HG03521 (cell line): ENCODE results near the gene BBS10.
"Not testable (repeated sequence)": the region's sequence is repeated elsewhere in the genome, so short reads cannot be mapped to it uniquely, and the experiment has no call there.

ENCODE experiments used
- ATAC-seq: cut with Tn5 transposase; IDR thresholded peaks from one replicate; pipeline ENCODE4 v1.9.1; 2021; ENCODE audit warnings: mild to moderate bottlenecking, moderate library complexity; ENCODE audit not compliant: unreplicated experiment

The BBS10 gene

DNA sequence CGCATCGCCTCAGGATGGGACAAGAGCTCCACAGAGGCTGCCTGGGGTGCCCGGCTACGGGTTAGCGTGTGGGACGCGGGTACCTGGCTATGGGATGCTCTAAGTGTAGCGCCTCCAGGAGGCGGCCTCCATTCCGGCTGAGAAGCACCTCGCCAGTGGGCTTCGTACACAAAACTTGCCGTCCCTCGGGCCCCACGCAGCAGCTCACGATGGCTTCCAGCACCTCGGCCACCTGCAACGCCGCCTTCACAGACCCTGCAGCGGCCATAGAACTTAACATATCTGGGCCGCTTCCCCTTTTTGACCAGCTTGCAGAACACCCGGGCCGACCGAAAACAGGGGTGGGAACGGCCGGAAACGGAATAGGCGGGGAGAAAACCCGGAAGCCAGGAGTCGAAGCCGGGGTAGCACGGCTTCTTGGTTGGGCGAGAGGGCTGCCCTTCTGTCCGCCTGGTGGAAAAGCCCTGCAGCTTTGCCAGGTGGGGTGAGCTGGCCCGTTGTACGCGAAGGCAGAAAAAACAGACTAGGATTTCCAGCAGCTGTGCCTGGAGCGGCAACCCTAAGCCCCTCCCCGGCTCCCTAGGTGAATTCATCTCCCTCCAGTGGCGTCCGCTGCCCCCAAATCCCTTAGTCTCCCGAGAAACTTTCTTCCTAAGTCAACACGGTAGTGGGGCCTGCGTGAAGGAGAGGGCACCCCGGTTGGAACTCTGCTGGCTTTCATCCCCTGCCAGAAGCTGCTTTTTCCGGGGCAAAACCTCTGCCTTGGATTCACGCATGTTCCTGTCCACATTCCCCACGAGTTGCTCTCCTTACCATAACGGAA lies at the start of gene BBS10:
Gene BBS10 (minus strand): TSS at position 337 of the 823 bp plus-strand sequence. CDS start 57 bp downstream, at position 280.
- peak; percentile 96 for ATAC-seq

GRCh38 chr12:76391461-76391860 lies 43.2 kb upstream of the BBS10 start:
- ATAC-seq, result no peak

DNA sequence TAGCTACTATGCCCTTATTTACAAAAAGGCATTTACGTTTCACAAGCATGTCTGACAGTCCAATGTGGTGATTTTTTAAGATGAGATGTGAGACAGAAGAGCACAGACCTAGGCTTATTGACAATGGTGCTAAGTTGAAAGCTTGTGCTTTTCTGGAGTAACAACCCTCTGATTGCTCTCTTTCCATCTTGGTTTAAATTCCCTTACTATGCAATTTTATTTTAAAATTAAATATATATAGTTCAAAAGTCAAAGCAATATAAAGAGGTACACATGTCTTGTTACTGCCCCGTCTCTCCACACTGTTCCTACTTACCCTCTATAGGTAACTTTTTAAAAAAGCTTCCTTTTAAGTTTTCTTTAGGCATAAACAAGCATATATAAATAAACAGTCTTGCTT lies 39.4 kb upstream of the BBS10 start:
- no peak for ATAC-seq

DNA sequence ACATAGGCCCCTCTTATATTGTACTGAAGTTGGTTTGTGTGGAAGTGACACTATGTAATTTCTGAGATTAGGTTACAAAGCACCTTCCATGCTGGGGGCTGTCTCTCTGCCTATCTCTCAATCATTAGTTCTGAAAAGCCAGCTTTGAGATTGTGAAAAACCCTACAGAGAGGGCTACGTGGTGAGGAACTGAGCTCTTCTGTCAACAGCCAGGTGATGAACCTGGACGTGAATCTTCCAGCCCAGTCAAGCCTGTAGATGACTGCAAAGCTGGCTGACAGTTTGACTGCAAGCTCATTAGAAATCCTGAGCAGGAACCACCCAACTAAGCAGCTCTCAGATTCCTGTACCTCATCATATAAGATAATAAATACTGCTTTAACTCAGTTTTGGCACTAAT lies 36.3 kb upstream of the BBS10 start:
- no peak for ATAC-seq

GRCh38 chr12:76383988-76384387 lies 35.8 kb upstream of the BBS10 start:
- ATAC-seq, result no peak

- ATAC-seq, result no peak
Measured at GRCh38 chr12:76379261-76379660, 31.0 kb upstream of the BBS10 start.

GRCh38 chr12:76376876-76377275 lies 28.7 kb upstream of the BBS10 start:
- not testable (repeated sequence) for ATAC-seq

DNA sequence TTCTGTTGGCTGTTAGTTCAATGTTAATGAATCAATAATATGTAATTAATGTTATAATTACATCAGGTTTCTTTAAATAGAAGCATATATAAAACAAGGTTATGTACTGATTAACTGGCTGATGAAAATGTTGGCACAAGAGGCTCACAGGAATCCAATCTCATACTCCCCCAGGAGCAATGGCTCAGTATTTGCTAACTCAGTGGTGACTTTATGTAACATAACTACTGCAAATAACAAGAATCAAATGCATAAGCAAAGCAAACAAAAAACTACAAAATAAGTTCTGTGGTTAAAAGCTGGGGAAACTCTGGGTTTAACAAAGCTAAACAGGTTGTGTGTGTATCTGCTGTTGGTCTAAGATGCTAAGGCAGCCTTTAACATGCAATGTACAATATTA lies 27.7 kb upstream of the BBS10 start:
- ATAC-seq, result no peak

- ATAC-seq, result no peak
Measured at GRCh38 chr12:76375470-76375869, 27.3 kb upstream of the BBS10 start.

DNA sequence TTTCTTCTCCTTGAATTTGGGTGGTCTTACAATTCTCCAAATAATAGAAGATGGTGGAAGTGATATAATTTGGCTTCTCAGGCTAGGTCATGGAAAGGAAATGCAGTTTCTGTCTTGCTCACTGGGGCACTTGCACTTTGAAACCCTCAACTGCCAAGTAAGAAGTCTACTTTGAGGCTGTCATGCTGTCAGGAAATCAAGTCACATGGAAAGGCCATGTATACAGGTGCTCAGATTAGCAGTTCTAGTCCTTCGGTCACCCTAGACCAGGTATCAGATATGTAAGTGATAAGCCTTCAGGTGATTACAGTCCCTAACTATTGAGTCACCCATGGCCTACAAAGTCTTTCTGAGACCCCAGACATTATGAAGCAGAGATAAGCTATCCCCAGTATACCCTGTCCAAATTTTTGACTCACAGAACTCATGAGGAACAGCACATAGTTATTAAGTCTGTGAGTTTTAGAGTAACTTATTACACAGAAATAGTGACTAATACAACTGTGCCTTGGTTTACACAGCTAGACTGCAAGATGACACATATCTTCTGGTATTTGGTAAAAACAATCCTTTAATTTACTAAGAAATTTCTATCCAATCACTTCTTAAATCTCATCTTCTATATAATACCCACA lies 26.3 kb upstream of the BBS10 start:
- no peak for ATAC-seq

DNA sequence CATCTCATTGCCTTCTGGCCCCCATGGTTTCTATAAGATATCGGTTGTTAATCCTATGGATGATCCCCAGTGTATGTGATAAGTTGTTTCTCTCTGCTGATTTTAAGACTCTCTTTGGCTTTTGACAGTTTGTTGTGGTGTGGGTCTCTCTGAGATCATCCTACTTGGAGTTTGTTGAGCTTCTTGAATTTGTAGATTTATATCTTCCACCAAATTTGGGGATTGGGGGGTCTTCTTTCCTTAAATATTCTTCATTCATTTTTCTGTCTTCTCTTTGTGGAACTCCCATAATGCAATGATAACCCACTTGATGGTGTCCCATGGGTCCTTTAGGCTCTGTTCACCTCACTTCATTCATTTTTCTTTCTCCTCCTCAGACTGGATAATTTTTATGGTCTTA lies 20.0 kb upstream of the BBS10 start:
- ATAC-seq, result no peak

DNA sequence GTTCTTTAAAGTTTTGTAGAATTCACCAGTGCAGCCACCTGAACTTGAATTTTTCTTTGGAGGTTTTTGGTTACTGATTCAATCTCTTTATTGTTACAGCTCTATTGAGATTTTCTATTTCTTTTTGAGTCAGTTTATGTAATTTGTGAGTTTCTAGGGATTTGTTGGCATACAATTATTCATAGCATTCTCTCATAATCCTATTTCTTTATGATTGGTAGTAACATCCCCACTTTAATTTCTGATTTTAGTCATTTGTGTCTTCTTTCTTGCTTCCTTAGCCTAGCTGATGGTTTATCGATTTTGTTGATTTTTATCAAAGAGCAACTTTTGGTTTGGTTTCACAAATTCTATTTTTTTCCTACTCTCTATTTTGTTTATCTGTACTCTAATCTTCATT lies 17.9 kb upstream of the BBS10 start:
- no peak for ATAC-seq

- not testable (repeated sequence) for ATAC-seq
Measured at GRCh38 chr12:76364131-76364530, 15.9 kb upstream of the BBS10 start.

DNA sequence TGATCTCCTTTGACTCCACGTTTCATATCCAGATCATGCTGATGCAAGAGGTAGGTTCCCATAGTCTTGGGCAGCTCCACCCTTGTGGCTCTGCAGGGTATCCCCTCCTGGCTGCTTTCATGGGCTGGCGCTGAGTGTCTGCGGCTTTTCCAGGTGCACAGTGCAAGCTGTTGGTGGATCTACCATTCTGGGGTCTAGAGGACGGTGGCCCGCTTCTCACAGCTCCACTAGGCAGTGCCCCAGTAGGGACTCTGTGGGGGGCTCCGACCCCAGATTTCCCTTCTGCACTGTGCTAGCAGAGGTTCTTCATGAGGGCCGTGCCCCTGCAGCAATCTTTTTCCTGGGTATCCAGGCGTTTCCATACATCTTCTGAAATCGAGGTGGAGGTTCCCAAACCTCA lies 12.1 kb upstream of the BBS10 start:
- ATAC-seq, result no peak

GRCh38 chr12:76356071-76356470 lies 7.9 kb upstream of the BBS10 start:
- no peak for ATAC-seq

DNA sequence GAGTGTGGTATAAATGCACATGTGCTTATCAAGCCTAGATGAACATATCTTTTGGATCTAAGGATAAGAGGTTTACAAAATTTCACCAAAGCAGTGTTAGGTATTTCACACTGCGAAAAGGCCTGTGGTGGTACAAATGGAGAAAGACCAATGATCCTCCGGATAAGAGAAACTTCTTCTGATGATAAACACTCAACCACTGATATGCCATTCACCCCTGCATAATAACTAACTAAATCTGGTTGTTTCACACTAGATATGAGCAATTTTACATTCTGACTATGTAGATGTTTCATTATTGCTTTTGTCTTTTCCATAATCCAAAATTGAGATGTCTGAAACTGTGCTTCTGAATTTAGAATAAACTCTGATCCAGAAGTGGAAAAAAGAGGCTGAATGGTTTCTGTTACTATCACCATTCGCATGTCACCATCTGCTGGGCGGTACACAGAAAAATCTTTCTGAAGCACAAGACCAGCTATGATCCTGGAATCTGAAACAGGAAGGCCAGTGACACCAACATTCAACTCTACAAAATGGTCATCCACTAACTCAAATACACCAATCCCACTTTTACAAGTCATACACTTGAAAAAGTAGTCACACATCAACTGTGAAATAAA lies 1.3 kb downstream of the BBS10 start:
- no peak for ATAC-seq

GRCh38 chr12:76346236-76346635 lies 2.0 kb downstream of the BBS10 start:
- ATAC-seq, result no peak

DNA sequence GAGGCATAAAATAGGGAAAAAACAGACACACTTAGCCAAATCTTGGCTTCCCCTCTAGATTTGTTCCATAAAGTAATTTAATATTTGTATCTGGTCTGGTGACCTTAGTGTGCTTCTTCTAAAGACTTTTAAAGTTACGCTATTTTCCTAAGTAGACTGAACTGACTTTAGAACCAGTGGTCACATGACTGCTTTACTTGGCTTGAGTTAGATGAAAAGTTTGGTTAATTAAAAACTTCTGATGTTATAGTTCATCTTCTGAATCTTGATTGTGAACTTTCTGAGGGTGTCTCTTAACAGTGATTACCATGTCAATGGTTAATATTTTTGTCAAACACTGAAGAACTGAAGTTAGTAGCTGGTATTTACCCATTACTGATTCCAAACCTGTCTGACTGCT lies 2.6 kb downstream of the BBS10 start:
- ATAC-seq, result no peak

- no peak for ATAC-seq
Measured at GRCh38 chr12:76341436-76342030, 6.7 kb downstream of the BBS10 start.

GRCh38 chr12:76340680-76341435 lies 7.4 kb downstream of the BBS10 start:
- no peak for ATAC-seq

GRCh38 chr12:76337583-76337982 lies 10.6 kb downstream of the BBS10 start:
- no peak for ATAC-seq
